Endothelial cell of umbilical vein (primary cell): Measurements from ENCODE around the gene DLGAP5. TPM values are rescaled to one million over a fixed set of nuclear protein-coding genes. Genes with fewer than 3 reads are reported as not detected.

ENCODE experiments used
- BruUV-seq: library from RNA; stranded (reverse); fragments of 400-500 nt; replicated peaks from 2 replicates; lab custom pipeline; 2021; lab: Mats Ljungman, UMichigan
- CTCF ChIA-PET: fragments of 300-600, 350-600 bp; sonication (Branson Sonifier 250); formaldehyde crosslinking; loops from one replicate; lab custom pipeline; 2021; ENCODE audit warnings: antibody characterized with exemption, inconsistent platforms; lab: Charles Lee
- POLR2A ChIA-PET: fragments of 300-600, 350-600 bp; sonication (Branson Sonifier 250); formaldehyde crosslinking; loops from one replicate; lab custom pipeline; 2021; ENCODE audit warnings: antibody characterized with exemption, inconsistent platforms; lab: Charles Lee
- DNase-seq: peaks from one replicate; pipeline ENCODE4 v3.0.0-alpha.2; 2011; ENCODE audit warnings: low read depth, low spot score
- FAIRE-seq: peaks from 2 replicates; lab custom pipeline; 2011; peaks lifted over from hg19 to GRCh38; lab: Jason Lieb, UNC
- H2AFZ ChIP-seq: 2 replicates; pipeline ENCODE4 v1.6.0; 2012; ENCODE audit warnings: low read depth, low read length, control low read depth, inconsistent platforms
- H3K27ac ChIP-seq: 2 replicates; pipeline ENCODE4 v1.5.1; 2011; ENCODE audit warnings: low read depth, mild to moderate bottlenecking, control low read depth, low read length, moderate library complexity; ENCODE audit not compliant: insufficient read depth
- H3K27me3 ChIP-seq, 2 experiments: 2 replicates each; pipeline versions ENCODE4 v1.6.0 to v1.6.1; 2011; ENCODE audit warnings: low read length in 2 of 2, mixed read lengths in 1 of 2; ENCODE audit not compliant: control insufficient read depth in 2 of 2, insufficient read depth in 2 of 2
- H3K36me3 ChIP-seq, 2 experiments: 2 replicates in 1 of 2; 3 replicates in 1 of 2; pipeline ENCODE4 v1.5.1; 2011; ENCODE audit warnings: low read length in 2 of 2, mild to moderate bottlenecking in 1 of 2, moderate library complexity in 1 of 2; ENCODE audit not compliant: control insufficient read depth in 2 of 2, insufficient read depth in 2 of 2; ENCODE audit errors: extremely low read depth in 1 of 2
- H3K4me1 ChIP-seq: 3 replicates; pipeline ENCODE4 v1.5.1; 2011; ENCODE audit warnings: mild to moderate bottlenecking, low read length; ENCODE audit not compliant: control insufficient read depth, insufficient read depth; ENCODE audit errors: extremely low read depth
- H3K4me2 ChIP-seq: 2 replicates; pipeline ENCODE4 v1.6.1; 2011; ENCODE audit warnings: low read length, control low read depth, mixed read lengths; ENCODE audit not compliant: insufficient read depth
- H3K4me3 ChIP-seq, 3 experiments: fragments of 200-600 bp in 1 of 3; sonication (generic), shearing (Covaris generic) in 1 of 3; replicated peaks in 1 of 3; 2 replicates each; pipeline ENCODE4 v1.5.1; 2011 to 2016; ENCODE audit warnings: control low read depth in 3 of 3, low read length in 3 of 3, mild to moderate bottlenecking in 2 of 3, inconsistent platforms in 1 of 3, low read depth in 1 of 3, moderate library complexity in 1 of 3; ENCODE audit not compliant: insufficient read depth in 1 of 3
- H3K79me2 ChIP-seq: 2 replicates; pipeline ENCODE4 v1.6.0; 2012; ENCODE audit warnings: low read length, inconsistent platforms; ENCODE audit not compliant: control insufficient read depth, insufficient read depth
- H3K9ac ChIP-seq: replicated peaks from 2 replicates; pipeline ENCODE3; 2011; ENCODE audit warnings: low read length, control low read depth; ENCODE audit not compliant: insufficient read depth; ENCODE audit errors: extremely low read depth
- H3K9me1 ChIP-seq: replicated peaks from 3 replicates; pipeline ENCODE4 v1.6.0; 2011; ENCODE audit warnings: mild to moderate bottlenecking, low read length; ENCODE audit not compliant: control insufficient read depth, insufficient read depth; ENCODE audit errors: extremely low read depth
- H3K9me3 ChIP-seq: replicated peaks from 2 replicates; pipeline ENCODE4 v1.5.1; 2012; ENCODE audit warnings: low read length, inconsistent platforms; ENCODE audit not compliant: control insufficient read depth, insufficient read depth
- H4K20me1 ChIP-seq: replicated peaks from 2 replicates; pipeline ENCODE3; 2011; ENCODE audit warnings: mild to moderate bottlenecking, low read length; ENCODE audit not compliant: control insufficient read depth, insufficient read depth; ENCODE audit errors: extremely low read depth
- CTCF ChIP-seq, 2 donors: IDR thresholded peaks; 1 replicate in 1 of 2; 2 replicates in 1 of 2; pipeline ENCODE4 v1.5.1; 2011; ENCODE audit warnings: low read length in 2 of 2, mild to moderate bottlenecking in 2 of 2, moderate library complexity in 2 of 2, control low read depth in 1 of 2, inconsistent platforms in 1 of 2, low read depth in 1 of 2; ENCODE audit not compliant: insufficient read depth in 1 of 2; ENCODE audit errors: extremely low read depth in 1 of 2
- EZH2 ChIP-seq: IDR thresholded peaks from 2 replicates; pipeline ENCODE4 v1.6.1; 2012; ENCODE audit warnings: borderline replicate concordance, low read depth, mild to moderate bottlenecking, moderate library complexity, low read length, inconsistent platforms; ENCODE audit not compliant: severe bottlenecking
- FOS ChIP-seq: IDR thresholded peaks from 2 replicates; pipeline ENCODE4 v1.6.1; 2011; ENCODE audit warnings: mild to moderate bottlenecking, low read length, moderate library complexity, borderline replicate concordance; ENCODE audit not compliant: insufficient read depth
- GATA2 ChIP-seq: IDR thresholded peaks from 2 replicates; pipeline ENCODE4 v1.7.0; 2011; ENCODE audit warnings: low read depth, mild to moderate bottlenecking, moderate library complexity, mixed read lengths, low read length; ENCODE audit not compliant: insufficient read length, insufficient read depth
- JUN ChIP-seq: IDR thresholded peaks from 2 replicates; pipeline ENCODE4 v1.6.1; 2011; ENCODE audit warnings: borderline replicate concordance, low read depth; ENCODE audit not compliant: insufficient read length, insufficient read depth
- MAX ChIP-seq: IDR thresholded peaks from 2 replicates; pipeline ENCODE4 v1.6.1; 2011; ENCODE audit not compliant: insufficient read depth, insufficient read length
- MYC ChIP-seq: IDR thresholded peaks from one replicate; pipeline ENCODE4 v1.6.1; 2011; ENCODE audit warnings: mild to moderate bottlenecking, low read depth, low read length
- POLR2A ChIP-seq: IDR thresholded peaks from 2 replicates; pipeline ENCODE4 v1.6.1; 2012; ENCODE audit warnings: low read depth, mild to moderate bottlenecking, control low read depth, low read length
- POLR2AphosphoS5 ChIP-seq: IDR thresholded peaks from 2 replicates; pipeline ENCODE4 v1.6.1; 2012; ENCODE audit warnings: low read depth, mild to moderate bottlenecking, control low read depth, low read length, moderate library complexity; ENCODE audit not compliant: insufficient read depth
- dilution Hi-C: fragments of 300-500 bp; cut with MboI; formaldehyde crosslinking; loops from one replicate; pipeline ENCODE4 v1.15.0; 2019; ENCODE audit warnings: low sequenced_read_pairs; ENCODE audit not compliant: extremely low pct_ligation_motif_present
- intact Hi-C: fragments of 100-400 bp; cut with micrococcal nuclease; formaldehyde crosslinking; loops from one replicate; pipeline ENCODE4 v1.10.0; 2022
- polyA plus RNA-seq, 4 experiments: library from polyadenylated mRNA; depleted of rRNA in 3 of 4; stranded (reverse) in 3 of 4; unstranded in 1 of 4; fragments of >200 nt; gene quantifications; 2 replicates each; pipeline versions ENCODE4 v1.2.1 to v1.2.3, GENCODE V29; 2011 to 2012; ENCODE audit warnings: missing spikeins in 1 of 4
- total RNA-seq: library from RNA; stranded (reverse); gene quantifications from 2 replicates; pipeline ENCODE4 v1.2.3, GENCODE V29; 2021

DLGAP5 gene
- total and polyA plus RNA-seq, 2 donors (not counting 3 experiments of a cell fraction or from before 2014, with no cell fraction given) = 8.3 to 83.2 TPM

DNA sequence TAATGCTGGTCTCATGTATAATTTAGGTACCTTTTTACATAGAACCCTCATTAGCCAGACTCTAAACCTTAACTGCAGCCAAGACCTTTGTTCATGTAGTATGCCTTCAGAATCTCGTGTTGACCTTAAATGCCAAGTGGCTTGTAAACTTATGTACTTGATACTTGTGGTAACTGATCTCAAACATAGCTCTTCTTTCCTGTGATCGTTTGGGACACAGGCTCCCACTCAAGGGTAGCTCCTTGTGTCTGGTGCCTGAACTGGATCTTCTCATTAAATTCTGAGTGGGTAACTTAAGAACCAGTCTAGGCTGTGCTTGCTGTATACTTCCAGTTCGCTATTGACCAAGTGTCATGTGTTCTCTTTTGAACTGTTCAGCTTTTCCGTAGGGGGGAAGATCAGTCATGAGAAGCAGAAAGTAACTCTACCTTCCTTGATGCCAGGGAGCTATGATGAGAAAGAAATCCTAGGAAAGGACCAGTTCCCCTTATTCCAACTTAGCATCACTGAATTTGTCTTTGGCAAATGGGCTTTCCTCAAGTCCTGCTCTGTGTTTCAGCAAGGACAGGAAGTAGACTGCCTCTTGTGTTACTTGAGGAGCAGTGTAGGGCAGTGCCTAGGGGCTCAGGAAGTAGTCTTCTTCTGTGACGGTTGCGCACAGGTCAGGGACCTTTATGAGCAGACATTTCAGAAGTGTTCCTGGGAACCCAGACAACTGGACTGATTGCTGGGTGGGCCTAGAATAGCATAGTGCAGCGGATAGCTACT lies 59.8 kb downstream of the DLGAP5 start:
- Histone ChIP-seq H3K27ac (no peak overlapping the region), H2AFZ (no peak overlapping the region), H3K9me3 (no peaks in the 10 kb centered on the region), H3K9ac (no peak overlapping the region), H3K36me3 (no peaks in the 10 kb centered on the region), H3K9me1 (no peaks in the 10 kb centered on the region), H3K27me3 (no peaks in the 10 kb centered on the region), H3K79me2 (peaks cover 2% of the 10 kb centered on the region), H3K4me1 (peaks cover 3% of the 10 kb centered on the region), H3K4me3 (no peak overlapping the region), H3K4me2 (no peak overlapping the region), H4K20me1 (no peaks in the 10 kb centered on the region)
- dilution Hi-C loops (no loop called here), intact Hi-C loops (no loop called here)
- ChIA-PET CTCF (interaction anchor here (0.7 to 1.3 kb wide), 5 partner anchors 12 to 42 kb away, joined by 3 to 5 read pairs (median 4); no protein-coding TSS in a partner anchor), POLR2A (no interaction called here)
- DNase-seq = no peak
- TSS peak; percentile 8 for BruUV-seq
- no peak for FAIRE-seq
- TF ChIP-seq CTCF (IDR thresholded peaks at IDR 0.05; ENCODE audit: extremely low read depth in 1 of 2, insufficient read depth in 1 of 2, low read depth in 1 of 2, low read length in 2 of 2) = no peak
- TF ChIP-seq MYC = no peak
- TF ChIP-seq FOS = no peak
- TF ChIP-seq POLR2A = no peak
- TF ChIP-seq JUN = no peak
- TF ChIP-seq GATA2 = no peak
- TF ChIP-seq MAX = no peak
- TF ChIP-seq EZH2 = no peak
- TF ChIP-seq POLR2AphosphoS5 = no peak
